Renal cortical epithelial cell (primary cell): ENCODE measurements around the gene HAUS3. TPM values are rescaled to one million over a fixed set of nuclear protein-coding genes. Genes with fewer than 3 reads are reported as not detected.
"Not testable (repeated sequence)": the region's sequence is repeated elsewhere in the genome, so short reads cannot be mapped to it uniquely, and the experiment has no call there.

Experiments
- DNase-seq: peaks from one replicate; pipeline ENCODE4 v3.0.0-alpha.2; 2011; ENCODE audit warnings: low read depth
- total RNA-seq: library from RNA; depleted of rRNA; stranded (reverse); fragments of >200 nt; gene quantifications from 2 replicates; pipeline ENCODE4 v1.2.3, GENCODE V29; 2014

Gene HAUS3
- total RNA-seq, 1 donor from 2014 or later: 12.6 TPM

DNA sequence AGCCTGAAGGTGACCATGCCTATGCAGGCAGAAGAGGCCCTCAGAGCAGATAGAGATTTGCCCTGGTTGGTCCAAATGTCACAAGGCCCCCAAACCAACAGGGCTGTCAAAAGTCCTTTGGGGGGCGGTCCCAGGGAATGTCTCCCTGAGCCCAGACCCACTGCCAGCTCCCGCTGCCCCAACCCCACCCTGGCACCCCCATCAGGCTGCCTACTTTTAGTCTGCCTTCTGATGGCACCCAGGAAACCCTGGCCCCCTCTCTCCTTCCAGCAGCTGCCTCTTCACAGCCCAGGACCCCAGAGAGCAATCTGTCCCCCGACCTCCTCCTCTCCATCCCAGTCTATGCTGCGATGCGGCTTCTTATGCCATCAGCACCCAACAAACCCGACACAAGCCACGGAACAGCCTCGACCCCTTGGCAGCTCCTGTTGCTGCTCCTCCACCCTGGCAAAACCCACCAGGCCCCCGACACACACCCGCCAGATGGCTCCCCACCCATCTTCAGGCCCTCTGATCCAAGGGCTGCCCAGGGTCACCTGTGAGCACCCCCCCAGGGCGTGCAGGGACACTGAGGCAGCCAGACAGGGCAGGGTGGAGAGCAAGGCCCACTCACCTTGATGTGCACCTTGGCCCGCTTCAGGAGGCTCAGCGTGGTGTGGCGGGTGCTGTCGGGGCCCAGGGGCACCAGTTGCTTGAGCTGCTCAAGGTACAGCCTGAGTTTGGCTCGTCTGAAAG is 10.0 kb upstream of the HAUS3 start:
- DNase-seq: no peak

GRCh38 chr4:2251073-2251794 is 9.3 kb upstream of the HAUS3 start:
- DNase-seq: no peak

DNA sequence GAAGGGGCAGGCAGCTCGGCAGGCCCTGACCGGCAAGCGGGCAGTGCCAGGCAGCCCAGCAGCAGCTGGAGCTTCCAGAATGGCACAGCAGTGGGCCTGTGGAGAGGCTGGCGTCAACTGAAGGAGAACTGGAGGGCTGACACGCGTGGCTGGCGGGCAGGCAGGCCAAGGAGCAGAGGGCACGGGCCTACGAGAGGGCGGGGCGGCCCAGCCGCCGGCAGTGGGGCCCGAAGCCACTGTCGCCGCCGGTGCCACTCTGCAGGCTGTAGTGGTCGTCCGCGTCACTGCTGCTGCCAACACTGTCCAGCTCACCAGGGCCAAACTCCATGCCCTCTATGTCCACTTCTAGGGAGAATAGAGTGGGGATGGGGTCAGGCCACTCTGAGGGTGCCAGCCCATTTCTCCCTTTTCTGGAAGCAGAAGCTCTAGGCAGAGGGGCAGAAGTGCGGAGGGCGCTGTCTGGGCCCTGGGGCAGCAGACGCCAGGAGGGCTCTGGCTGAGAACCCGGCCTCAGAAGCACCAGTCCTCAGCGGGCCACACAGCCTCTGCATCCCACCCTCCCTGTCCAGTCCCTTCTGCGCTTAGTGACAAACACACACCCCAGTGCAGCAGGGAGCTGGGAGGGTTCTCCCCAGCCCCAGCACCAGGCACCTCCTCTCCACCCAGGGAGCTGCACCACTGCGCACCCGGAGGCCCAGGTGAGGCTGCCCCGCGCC is 8.6 kb upstream of the HAUS3 start:
- no peak for DNase-seq

GRCh38 chr4:2249526-2250356 is 7.8 kb upstream of the HAUS3 start:
- DNase-seq: no peak

- no peak for DNase-seq
Measured at GRCh38 chr4:2248821-2249261, 6.9 kb upstream of the HAUS3 start.

DNA sequence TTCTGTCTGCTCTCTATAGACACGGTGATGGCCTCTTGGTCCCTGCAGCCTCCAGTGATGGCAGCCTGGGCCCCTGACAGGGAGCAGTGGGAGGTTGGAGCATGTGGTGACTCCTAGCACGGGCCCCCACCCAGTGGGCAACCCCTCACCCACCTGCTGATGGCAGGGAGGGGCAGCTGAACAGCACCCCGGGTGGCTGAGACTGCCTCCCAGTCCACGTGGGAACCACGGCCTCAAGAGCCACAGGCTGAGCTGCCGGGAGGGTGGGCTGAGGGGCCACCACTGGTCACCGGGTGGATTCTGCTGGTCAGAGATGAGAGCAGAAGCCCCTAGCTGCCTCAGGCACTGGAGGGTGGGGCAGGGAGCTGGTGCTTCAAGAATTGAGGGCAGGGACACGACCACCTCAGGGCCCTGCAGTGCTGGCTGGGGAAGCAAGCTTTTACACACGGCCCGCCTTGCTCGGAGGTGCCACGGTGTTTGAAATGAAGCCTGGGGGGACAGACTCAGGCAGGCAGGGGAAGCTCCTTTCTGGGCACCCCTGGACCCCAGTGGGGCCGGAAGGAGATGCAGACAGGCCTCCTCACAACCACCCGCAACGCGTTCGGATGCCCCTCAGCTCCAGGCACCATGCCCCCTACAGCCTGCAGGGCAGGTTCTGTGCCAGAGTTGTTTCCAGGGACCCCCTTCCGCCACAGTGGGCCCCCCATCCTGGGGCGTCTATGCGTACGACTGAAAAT is 6.3 kb upstream of the HAUS3 start:
- no peak for DNase-seq

GRCh38 chr4:2247128-2248043 is 5.5 kb upstream of the HAUS3 start:
- no peak for DNase-seq

DNA sequence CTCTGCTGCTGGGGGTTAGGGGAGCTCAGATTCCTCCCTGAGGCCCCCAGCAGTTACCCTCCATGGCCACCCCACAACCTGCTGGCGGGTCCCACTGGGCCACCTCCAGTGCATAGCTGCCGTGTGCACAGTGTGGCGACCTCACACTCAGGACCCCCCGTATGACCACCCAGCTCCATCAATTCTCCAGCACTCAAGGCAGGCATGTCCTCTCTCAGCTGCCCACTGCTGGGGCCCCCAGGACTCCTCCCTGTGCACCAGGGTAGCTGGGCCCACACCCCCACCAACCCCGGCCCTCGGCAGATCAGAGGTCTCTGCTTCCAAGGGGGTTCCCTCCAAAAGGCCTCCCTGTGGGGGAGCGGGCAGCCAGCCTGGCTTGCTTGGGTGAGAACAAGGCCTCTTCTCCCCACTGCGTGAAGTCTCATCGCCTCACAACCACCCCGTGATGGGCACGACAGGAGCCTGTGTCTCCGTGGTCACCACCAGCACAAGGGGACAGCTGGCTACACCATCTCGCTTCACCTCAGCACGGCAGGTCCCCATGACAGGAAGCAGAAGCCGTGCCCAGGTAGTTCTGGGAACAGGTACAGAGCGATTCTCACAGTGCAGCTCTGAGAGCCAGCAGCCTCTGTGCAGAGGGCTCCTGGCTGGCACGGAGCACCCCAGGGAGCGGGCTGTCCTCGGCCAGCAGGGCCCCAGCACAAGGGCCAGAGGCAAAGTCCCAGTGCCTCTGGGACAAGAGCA is 4.6 kb upstream of the HAUS3 start:
- DNase-seq: no peak

DNA sequence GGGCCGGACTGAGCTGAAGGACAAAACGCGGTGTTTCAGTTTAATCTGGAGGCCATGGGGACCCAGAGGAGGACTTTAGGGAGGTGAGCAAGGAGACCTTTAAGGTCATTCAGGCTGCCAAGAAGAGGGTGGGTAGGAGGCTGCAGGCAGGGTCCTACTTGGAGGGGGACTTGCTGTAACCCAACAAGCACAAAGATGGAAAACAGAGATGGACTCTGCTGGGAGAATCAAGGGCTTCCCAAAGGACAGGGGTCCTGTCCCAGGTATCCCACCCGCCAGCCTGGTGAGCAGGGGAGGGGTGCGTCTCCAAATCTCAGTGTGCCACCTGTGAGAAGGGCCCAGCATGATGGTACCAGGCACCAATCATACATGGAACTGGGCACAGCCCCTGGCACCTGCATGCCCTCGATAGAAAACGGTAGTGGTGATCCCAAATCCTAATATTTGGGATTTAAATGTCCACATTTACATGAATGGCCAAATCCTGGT is 3.9 kb upstream of the HAUS3 start:
- no peak for DNase-seq

DNA sequence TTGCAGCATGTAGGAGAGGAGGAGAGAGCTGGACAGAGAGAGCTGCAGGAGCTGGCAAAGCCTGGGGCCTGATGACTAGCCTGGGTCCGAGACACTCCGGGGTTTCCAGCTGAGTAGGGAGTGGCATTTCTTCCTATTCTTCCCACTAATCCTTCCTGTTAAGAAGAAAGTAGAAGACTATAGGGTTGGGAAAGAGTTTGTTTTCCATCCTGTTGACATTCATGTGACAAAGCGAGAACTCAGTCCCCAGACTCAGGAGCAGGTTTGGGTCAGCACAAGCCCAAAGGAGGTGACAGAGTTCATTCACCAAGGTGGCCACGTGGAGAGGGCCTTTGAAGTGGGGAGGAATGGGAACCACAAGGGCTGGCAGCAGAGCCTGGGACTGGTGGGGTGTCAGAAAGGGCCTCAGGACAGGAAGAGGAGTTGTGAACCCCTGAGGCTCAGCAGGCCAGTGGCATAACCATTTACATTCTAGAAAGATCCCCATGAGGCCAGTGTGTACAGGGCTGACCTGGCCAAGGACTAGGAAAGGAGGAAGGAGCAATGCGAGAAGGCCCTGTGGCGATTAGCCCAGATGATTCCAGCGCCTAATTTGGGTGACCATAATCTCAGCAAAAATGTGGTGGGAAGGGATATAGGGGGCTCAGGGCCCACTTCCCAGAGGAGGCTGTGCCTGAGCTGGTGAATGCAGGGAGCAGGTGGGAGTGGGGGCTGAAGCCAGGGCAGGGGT is 3.3 kb upstream of the HAUS3 start:
- no peak for DNase-seq

GRCh38 chr4:2243681-2244380 is 1.9 kb upstream of the HAUS3 start:
- no peak for DNase-seq

DNA sequence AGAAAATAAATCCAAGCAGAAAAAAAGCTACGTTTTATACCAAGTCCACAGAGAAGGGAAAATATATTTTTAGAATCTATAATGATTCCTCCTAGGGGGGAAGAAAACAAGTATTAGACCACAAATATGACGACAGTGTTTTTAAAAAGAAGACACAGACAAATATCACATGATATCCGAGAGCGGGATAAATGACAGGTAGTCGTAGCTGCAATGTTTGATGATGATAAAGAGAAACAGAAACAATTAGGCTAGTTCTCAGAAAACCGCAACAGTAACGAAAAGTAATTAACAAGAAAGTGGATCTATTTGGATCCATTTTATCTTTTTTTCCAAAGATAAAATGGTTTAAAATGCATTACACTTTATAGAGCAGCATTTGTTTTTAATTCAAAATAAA is 918 bp downstream of the HAUS3 start:
- DNase-seq: no peak

- no peak for DNase-seq
Measured at GRCh38 chr4:2236944-2237666, 4.8 kb downstream of the HAUS3 start.

GRCh38 chr4:2231082-2231481 is 10.8 kb downstream of the HAUS3 start:
- DNase-seq: no peak

DNA sequence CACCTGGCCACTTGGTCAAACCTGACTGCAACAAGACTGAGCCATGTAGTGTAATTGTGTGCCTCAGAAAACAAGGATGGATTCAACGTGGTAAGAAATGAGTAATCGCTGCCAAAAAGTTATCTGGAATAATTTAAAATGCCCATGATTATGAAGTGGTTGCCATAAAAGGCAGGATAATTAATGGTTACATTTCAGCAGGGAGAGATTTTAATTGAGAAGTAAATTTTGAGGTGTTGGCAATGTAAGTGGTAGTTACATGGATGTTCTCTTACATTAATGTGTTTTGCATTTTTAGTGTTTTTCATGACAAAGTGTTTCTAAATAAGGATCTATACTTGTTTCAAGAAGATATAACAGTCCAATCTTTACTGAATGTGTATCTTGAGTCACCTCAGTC is 15.7 kb downstream of the HAUS3 start:
- no peak for DNase-seq

GRCh38 chr4:2222838-2223237 is 19.1 kb downstream of the HAUS3 start:
- DNase-seq: no peak

DNA sequence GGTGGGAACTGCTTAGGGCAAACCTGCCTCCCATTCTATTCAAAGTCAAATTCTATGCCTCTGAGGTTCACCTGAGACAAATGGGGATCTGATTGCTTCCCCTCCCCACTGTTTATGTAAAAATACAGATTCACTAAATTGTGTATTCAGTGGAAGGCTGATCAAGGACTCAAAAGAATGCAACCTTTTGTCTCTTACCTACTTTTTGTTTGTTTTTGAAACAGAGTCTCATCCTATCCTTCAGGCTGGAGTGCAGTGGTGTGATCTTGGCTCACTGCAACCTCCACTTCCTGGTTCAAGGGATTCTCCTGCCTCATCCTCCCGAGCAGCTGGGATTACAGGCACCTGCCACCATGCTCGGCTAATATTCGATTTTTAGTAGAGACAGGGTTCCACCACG is 20.5 kb downstream of the HAUS3 start:
- DNase-seq: not testable (repeated sequence)
